ENCODE results near the gene MED27.

The MED27 gene

DNA sequence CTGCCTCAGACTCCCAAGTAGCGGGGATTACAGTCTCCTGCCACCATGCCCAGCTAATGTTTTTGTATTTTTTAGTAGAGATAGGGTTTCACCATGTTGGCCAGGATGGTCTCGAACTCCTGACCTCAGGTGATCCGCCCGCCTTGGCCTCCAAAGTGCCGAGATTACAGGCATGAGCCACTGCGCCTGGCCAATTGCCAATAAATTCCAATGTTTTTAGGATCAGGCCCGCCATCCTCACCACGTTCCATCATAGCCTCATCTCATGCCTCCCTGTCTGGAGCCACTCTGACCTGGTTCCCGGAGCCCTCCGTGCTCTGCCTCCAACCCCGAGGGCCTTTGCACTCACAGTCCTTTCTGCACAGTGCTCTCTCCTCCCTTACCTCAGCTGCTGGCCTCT is 268.3 kb downstream of the MED27 start:
- H3K27ac ChIP-seq, result no peak overlapping the region
- TF ChIP-seq, protein P1, sequence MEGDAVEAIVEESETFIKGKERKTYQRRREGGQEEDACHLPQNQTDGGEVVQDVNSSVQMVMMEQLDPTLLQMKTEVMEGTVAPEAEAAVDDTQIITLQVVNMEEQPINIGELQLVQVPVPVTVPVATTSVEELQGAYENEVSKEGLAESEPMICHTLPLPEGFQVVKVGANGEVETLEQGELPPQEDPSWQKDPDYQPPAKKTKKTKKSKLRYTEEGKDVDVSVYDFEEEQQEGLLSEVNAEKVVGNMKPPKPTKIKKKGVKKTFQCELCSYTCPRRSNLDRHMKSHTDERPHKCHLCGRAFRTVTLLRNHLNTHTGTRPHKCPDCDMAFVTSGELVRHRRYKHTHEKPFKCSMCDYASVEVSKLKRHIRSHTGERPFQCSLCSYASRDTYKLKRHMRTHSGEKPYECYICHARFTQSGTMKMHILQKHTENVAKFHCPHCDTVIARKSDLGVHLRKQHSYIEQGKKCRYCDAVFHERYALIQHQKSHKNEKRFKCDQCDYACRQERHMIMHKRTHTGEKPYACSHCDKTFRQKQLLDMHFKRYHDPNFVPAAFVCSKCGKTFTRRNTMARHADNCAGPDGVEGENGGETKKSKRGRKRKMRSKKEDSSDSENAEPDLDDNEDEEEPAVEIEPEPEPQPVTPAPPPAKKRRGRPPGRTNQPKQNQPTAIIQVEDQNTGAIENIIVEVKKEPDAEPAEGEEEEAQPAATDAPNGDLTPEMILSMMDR (conservative IDR thresholded peaks at IDR 0.05), result no peak
- no peak for TF ChIP-seq ZFX (IDR thresholded peaks at IDR 0.05)

DNA sequence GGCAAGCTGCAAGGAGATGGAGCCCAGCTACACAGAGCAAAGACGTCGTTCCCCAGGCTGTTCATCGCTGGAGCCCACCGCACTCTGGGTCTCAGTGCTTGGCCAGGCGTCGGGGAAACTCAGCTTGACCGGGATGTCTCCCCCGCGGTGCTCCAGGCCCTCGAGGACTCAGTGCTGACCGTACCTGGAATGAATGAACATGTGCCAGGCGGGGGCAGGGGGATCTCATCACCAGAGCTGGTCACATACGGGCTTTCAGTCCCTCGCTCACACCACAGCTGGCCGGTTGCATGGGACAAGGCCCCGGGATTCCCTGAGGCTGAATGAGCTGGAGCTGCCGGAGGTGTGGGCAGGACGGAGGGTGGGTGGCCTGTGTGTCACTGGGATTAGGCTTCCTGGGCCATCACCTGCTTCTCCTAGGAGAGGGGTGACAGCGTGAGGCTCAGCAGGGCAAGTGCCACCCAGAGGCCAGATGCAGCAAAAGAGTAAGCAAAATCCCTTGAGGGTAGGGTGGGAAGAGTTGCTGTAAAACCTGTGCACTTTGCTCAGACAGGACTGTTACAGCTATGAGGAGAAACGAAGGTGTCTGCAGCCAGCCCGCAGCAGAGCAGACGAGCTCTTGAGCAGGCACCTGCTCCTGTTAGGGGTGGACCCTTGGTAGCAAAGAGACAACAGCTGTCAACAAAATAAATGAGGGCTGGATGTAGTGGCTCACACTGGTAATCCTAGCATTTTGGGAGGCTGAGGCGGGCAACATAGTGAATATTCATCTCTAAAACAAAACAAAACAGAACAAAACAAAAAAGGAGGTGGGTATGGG is 269.1 kb downstream of the MED27 start:
- TF ChIP-seq, protein P1 (conservative IDR thresholded peaks at IDR 0.05), result no peak
- no peak for TF ChIP-seq ZFX (IDR thresholded peaks at IDR 0.05)
- H3K27ac ChIP-seq, result peak overlapping the region; percentile 29

Measured in C4-2B (cell line).